Activated CD8-positive, alpha-beta memory T cell treated with anti-CD3 and anti-CD28 coated beads for 48 hours (primary cell): Measurements from ENCODE around the gene WDR54.
"Not testable (repeated sequence)": the region's sequence is repeated elsewhere in the genome, so short reads cannot be mapped to it uniquely, and the experiment has no call there.

Experiments
- DNase-seq, 3 experiments: peaks; one replicate each; pipeline ENCODE4 v3.0.0-alpha.2; 2020; ENCODE audit warnings: low read depth in 2 of 3, low spot score in 2 of 3

Gene WDR54

GRCh38 chr2:74454654-74455511 lies 33.4 kb downstream of the WDR54 start, which contains the start of gene INO80B:
INO80B (plus strand) TSS chr2:74455087; CDS start chr2:74455117, 30 bp downstream.
- DNase-seq, result peak; percentile 90 to 94 (median 94)

DNA sequence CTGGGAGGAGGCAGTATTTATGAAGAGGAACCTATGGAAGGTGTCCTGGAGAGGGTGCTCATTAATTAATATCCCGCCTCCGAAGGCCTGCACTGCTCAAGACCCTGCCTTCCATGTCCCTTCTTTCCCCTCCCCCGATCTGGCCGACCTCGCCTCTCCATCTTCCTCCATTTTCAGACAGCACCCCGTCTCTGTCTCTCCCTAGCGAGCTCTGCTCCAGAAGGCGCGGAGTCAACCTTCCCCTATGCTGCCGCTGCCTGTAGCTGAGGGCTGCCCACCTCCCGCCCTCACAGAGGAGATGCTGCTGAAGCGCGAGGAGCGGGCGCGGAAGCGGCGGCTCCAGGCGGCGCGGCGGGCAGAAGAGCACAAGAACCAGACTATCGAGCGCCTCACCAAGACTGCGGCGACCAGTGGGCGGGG lies 35.6 kb downstream of the WDR54 start:
- no peak for DNase-seq

DNA sequence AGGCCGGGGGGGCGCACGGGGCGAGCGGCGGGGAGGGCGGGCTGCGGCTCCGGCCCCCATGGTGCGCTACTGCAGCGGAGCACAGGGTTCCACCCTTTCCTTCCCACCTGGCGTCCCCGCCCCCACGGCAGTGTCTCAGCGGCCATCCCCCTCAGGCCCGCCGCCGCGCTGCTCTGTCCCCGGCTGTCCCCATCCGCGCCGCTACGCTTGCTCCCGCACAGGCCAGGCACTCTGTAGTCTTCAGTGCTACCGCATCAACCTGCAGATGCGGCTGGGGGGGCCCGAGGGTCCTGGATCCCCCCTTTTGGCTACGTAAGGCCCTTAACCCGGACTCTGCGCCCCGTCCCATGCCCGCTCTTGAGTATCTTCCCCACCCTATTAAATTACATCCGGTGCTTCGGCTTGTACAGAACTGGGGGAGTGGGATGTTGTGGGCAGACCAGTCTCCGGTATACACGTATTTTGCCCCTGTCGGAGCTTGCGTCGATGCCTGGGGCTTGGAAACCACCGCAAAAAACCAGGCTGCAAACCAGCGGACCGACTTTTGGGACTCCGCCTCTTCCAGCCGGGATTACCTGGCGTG lies 36.1 kb downstream of the WDR54 start:
- DNase-seq, result peak; percentile 65 to 80 (median 68)

- DNase-seq, result peak in 2 of 3 experiments; percentile 95
Measured at GRCh38 chr2:74458132-74458937, 36.8 kb downstream of the WDR54 start, which contains the start of gene WBP1. WBP1 (plus strand) TSS chr2:74458438; CDS start chr2:74458603, 165 bp downstream.

DNA sequence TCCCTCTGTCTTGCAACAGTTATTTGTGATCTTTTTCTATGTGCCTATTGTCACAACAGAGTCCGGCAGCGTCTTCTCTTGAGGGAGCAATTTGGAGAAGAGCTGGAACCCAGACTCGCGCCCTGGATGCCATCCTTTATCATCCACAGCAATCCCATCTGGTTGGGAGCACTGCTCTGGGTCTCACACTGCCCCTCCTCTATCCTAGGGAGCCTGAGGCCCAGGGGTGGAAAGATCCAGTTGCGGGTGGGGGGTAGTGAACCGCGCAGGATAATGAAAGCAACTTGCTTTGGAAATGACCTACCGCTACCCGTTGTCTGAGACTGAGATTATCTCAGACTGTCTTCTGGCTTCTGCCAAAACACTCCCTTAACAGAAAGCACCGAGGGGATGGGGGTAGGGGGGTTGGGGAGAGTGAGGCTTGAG lies 37.4 kb downstream of the WDR54 start:
- DNase-seq, result no peak

DNA sequence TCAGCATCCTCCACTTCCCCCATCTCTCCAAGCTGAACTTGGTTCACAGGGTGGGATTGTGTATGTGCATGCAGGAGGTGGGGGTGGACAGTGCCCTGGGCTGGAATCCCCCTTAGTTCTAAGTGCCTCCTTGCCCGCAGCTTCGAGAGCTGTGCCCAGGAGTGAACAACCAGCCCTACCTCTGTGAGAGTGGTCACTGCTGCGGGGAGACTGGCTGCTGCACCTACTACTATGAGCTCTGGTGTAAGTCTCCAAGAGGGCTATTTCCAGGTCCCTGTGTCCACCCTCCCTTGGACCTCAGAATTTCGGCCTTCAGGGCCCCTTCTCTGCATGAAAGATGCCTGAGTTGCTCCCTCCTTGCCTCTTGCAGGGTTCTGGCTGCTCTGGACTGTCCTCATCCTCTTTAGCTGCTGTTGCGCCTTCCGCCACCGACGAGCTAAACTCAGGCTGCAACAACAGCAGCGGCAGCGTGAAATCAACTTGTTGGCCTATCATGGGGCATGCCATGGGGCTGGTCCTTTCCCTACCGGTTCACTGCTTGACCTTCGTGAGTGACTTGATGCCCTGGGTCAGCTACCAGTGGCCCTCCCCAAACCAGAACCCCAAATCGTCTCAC lies 38.1 kb downstream of the WDR54 start:
- not testable (repeated sequence) for DNase-seq

GRCh38 chr2:74460187-74460586 lies 38.7 kb downstream of the WDR54 start:
- DNase-seq, result not testable (repeated sequence)

- DNase-seq, result no peak
Measured at GRCh38 chr2:74461187-74462053, 39.9 kb downstream of the WDR54 start.

GRCh38 chr2:74462054-74462785 lies 40.7 kb downstream of the WDR54 start:
- no peak for DNase-seq

DNA sequence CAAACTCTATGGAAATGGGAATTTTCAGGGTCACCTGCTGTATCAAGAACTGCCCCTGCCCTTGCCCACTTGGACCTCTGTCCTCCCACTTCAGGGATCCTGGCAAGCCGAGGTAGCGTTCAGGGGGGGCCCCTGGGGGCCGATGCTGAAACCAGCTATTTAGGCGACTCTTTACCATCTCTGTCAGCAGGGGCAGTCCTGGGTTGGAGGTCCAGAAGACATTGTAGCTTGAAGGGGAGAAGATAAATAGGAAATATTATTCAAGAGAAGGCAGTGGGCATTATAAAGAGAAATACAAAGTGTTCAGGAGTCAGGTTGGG lies 41.2 kb downstream of the WDR54 start:
- DNase-seq, result no peak

- no peak for DNase-seq
Measured at GRCh38 chr2:74464406-74464805, 42.9 kb downstream of the WDR54 start.

DNA sequence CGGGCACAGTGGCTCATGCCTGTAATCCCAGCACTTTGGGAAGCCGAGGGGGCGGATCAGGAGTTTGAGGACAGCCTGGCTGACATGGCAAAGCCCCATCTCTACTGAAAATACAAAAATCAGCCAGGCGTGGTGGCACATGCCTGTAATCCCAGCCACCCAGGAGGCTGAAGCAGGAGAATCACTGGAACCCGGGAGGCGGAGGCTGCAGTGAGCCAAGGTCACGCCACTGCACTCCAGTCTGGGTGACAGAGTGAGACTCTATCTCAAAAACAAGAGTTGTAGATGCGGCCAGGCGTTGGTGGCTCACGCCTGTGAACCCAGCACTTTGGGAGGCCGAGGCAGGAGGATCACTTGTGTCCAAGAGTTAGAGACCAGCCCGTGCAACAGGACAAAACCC lies 49.2 kb downstream of the WDR54 start:
- DNase-seq, result not testable (repeated sequence)

DNA sequence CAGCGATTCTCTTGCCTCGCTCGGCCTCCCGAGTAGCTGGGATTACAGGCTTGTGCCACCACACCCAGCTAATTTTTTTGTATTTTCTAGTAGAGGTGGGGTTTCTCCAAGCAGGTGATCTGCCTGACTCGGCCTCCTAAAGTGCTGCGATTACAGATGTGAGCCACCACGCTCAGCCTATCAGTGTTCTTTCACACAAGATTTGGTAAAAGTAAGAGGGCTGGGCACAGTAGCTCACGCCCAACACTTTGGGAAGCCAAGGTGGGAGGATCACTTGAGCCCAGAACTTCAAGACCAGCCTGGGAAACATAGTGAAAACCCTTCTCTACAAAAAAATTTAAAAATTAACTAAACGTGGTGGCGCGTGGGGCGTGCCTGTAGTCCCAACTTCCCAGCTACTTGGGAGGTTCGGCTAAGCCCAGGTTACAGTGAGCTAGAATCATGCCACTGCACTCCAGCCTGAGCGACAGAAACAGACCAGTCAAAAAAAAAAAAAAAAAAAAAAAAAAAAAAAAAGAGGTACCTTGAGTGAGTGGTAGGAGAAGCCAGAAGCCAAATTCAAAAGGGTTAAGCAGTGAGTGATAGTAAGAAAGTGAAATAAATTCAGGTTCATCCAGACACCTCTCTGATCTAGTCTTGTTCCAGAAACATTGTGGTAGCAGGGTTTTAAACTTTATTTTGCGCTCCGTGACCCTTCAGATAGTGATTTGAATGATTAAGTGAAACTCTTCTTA lies 50.0 kb downstream of the WDR54 start:
- DNase-seq, result no peak

GRCh38 chr2:74472086-74472944 lies 50.8 kb downstream of the WDR54 start, which contains the start of gene MRPL53:
MRPL53 (minus strand) TSS chr2:74472680; CDS start chr2:74472660, 20 bp downstream.
- DNase-seq, result peak; percentile 86 to 98 (median 92)

- no peak for DNase-seq
Measured at GRCh38 chr2:74472945-74473258, 51.4 kb downstream of the WDR54 start.

- DNase-seq, result no peak
Measured at GRCh38 chr2:74474481-74474880, 53.0 kb downstream of the WDR54 start.

- no peak for DNase-seq
Measured at GRCh38 chr2:74474899-74475298, 53.4 kb downstream of the WDR54 start.
